NCI-H187 (cell line): ENCODE measurements around the gene KAZN.

Source experiments
- DNase-seq, 2 experiments: peaks; one replicate each; lab custom pipeline; 2025; lab: John Stamatoyannopoulos, UW

Gene KAZN

GRCh38 chr1:15008783-15009729, 410.6 kb downstream of the KAZN start:
- no peak for DNase-seq

- no peak for DNase-seq
Measured at GRCh38 chr1:15011160-15011559, 412.7 kb downstream of the KAZN start.

- no peak for DNase-seq
Measured at GRCh38 chr1:15011661-15012060, 413.2 kb downstream of the KAZN start.

DNA sequence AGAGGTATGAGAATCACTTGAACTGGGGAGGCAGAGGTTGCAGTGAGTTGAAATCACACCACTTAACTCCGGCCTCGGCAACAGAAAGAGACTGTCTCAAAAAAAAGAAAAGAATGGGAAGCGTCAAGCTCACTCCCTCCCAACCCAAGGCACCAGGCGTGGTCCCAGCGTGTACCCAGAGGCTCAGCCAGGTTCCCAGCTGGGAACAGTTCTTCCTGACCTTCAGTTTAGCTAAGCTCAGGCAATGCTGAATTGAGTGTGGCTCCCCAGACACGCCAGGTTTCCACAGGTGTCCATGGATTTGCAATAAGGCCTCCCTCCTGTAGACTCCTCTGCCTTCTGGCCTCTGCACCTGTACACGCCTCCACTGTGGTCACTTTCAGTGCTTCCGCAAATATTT, 414.3 kb downstream of the KAZN start:
- DNase-seq = no peak

GRCh38 chr1:15013767-15014166, 415.3 kb downstream of the KAZN start:
- DNase-seq = no peak

DNA sequence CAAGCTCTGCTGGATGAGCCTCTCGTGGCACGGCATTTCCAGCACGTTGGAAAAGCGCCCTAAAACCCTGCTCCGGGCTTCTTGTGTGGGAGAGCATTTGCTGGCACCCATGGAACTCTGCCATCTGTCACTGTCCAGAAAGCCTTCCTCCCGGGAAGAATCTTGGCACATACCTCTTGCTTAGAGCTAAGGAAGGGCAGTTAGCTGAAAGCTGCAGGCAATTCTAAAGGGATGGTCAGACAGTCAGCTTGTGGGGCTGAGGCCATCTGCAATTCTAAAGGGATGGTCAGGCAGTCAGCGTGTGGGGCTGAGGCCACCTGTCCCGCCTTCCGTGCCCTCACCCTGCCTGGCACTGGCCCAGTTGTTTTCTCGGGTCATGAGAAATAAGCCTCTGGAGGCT, 416.0 kb downstream of the KAZN start:
- DNase-seq = no peak

DNA sequence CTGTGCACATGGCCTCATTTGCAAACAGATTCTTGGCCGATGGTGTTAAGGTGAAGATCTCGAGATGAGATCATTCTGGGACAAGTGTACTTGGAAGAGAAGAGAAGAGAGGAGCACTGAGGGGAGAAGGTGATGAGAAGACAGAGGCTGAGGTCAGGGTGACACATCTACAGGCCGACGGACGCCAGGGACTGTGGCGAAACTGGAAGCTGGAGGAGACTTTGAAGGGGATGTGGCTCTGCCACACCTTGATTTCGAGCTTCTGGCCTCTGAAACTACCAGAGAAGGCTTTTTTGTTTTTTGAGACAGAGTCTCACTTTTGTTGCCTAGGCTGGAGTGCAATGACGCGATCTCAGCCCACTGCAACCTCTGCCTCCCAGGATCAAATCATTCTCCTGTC, 417.5 kb downstream of the KAZN start:
- no peak for DNase-seq

DNA sequence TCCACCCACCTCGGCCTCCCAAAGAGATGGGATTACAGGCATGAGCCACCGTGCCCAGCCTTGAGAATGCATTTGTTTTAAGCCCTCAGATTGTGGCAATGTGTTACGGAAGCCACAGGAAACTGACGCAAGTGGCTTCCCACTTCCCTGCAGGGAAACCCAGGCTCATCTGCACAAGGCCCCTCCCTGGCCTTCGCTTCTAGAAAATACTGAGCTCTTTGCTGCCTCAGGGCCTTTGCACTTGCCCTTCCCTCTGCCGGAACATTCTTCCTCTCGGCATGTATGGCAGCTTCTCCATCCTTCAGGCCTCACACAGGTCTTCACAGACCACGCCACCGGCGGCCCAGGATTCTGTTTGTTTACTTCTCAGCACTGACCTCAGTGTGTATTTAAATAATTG, 418.0 kb downstream of the KAZN start:
- DNase-seq = no peak

GRCh38 chr1:15017120-15017519, 418.6 kb downstream of the KAZN start:
- no peak for DNase-seq

DNA sequence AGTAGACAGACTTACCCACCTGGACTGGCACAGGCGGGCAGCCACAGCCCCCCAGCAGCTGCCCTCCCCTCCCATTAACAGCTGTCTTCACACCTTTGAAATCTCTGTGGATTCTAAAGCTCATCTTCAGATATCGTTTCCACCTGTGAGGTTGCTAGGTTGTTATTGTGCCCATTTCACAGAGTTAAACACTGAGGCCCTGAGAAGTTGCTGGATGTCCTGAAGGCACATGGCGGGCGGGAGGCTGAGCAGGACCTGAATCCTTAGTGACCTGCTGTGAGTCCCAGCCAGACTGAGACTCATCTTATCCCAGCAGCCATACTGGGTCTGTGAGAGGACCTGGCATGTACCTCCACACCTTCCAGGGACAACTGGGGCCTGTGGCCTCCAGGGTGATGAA, 420.3 kb downstream of the KAZN start:
- DNase-seq = no peak

- DNase-seq = no peak
Measured at GRCh38 chr1:15020943-15021745, 422.7 kb downstream of the KAZN start.

DNA sequence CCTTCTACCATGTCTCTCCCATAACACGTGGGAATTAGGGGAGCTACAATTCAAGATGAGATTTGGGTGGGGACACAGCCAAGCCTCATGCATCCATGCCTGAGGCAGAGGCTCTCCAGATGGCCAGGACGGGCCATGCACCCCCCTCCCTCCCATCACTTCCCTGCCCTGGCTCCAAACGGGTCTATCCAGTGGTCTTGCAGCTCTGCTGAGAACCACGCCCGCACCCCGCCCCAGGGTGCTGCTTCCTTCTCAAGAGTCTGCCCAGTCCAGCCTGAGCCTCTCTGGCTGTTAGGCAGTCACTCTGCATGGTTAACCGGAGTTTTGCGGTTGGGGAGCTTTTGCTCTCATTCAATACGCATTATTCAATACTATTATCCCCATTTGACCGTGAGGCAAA, 423.6 kb downstream of the KAZN start:
- DNase-seq = no peak

DNA sequence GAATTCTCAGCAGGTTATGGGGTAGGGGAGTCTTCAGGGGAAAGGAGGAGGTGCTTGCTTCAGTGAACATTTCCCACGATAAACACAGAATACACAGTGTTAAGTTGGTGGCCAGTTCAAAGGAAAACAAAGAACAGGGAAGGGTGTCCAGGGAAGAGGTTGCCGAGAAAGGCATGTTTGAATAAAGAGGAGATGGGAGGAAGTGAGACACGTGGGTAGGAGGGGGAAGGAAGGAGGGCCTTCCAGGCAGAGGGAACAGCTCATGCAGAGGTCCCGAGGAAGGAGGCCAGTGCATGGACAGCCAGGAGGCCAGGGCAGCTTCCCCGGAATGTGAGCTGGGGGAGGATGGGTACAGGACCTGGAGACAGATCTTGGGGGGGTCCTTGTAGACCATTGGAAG, 424.7 kb downstream of the KAZN start:
- no peak for DNase-seq

DNA sequence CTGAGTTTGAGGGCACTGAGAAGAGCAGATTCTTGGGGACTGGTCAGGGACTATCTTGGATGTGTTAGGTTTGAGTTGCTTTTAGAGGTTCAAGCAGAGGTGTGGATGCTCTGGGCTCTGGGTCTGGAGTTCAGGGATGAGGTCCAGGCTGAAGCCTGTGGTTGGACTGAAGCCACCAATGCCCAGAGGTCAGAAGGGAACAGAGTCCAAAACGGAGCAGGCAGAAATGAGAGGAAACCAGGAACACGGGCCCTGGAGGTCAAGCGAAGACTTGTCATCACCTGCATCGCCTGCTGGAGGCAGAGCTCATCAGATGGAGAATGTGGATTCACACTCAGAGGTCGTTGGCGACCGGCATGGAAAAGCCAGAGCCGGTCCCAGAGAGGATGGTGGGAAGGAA, 425.5 kb downstream of the KAZN start:
- DNase-seq = no peak

GRCh38 chr1:15026117-15026489, 427.6 kb downstream of the KAZN start:
- DNase-seq = no peak

- DNase-seq = peak in 1 of 2 experiments; percentile 7
Measured at GRCh38 chr1:15027515-15027986, 429.1 kb downstream of the KAZN start.

DNA sequence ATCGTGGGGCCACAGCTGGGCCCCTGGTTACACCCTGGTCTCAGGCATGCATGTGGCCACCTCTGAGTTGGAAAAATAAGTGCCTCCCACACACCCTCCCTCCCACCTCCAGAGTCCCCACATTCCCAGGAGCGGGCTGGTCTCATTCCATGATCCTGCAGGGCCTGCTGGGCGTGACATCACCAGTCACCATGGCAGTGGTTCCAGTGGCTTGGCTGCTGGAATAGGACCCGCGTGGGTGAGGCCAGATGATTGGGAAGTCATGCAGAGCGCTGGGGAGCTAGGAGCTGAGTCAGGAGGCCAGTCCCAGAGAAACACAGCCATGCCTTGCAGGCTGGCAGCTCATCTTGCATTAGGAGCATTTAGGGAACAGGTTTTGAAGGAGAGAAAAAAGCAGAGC, 429.6 kb downstream of the KAZN start:
- DNase-seq = no peak

GRCh38 chr1:15028616-15029015, 430.1 kb downstream of the KAZN start:
- DNase-seq = no peak

GRCh38 chr1:15029036-15029435, 430.6 kb downstream of the KAZN start:
- DNase-seq = no peak

DNA sequence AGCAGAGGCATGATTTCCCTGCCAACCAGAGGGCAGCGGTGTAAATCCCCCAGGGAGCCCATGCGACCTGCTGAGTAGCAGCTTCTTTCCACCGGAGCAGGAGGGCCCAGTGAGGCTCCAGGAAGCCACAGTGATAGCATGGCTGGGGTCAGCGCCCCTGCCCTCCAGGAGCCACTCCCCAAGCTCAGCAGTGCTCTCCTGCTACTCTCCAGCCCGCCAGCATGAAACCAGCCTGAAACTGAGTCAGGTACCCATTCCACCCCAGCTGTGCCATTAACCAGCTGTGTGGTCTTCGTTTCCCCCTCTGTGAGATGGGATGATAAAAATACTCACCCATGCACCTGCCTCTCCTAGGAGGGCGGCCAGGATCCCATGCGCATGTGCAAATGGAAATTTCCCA, 431.3 kb downstream of the KAZN start:
- DNase-seq = no peak

DNA sequence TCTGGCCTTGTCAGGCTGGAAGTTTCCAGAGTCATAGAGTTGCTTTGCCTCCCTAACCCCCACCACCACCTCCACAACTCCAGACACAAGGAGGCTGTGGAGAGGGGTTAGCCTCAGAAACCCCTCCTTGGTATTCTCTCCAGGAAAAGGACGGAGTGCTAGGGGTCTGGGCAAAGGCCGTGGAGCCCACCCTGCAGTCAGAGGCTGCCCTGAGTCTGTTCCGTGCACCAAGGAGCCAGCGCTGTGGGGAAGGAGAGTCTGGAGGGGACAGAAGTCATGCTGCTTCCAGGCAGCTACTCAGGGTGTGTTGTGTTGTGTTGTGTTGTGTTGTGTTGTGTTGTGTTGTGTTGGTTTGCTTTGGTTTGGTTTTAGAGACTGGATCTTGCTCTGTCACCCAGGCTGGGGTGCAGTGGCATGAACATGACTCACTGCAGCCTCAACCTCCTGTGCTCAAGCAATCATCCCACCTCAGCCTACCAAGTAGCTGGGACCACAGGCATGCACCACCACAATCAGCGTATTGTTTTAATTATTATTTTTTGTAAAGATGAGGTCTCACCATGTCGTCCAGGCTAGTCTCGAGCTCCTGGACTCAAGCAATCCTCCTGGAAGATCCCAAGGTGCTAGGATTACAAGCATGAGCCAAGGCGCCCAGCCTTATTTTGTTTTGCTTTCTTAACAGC, 432.9 kb downstream of the KAZN start:
- DNase-seq = no peak

- DNase-seq = no peak
Measured at GRCh38 chr1:15033264-15033663, 434.8 kb downstream of the KAZN start.

DNA sequence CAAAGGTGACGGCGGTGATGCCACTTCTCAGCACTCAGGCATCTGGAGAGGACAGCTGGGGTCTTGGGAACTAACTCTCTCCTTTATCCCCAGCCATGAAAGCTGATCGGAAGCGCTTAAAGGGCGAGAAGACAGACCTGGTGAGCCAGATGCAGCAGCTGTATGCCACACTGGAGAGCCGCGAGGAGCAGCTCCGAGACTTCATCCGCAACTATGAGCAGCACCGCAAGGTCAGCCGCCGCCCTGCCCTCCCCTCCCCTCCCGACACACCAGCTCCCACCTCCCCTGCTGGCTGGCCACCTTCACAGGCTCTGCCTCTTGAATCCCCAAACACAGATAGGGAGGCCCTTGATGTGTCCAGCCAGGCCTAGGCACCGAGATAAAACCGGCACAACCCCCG, 436.2 kb downstream of the KAZN start:
- no peak for DNase-seq
